Ishikawa (cell line): Measurements from ENCODE around the gene PTCD2.
A peak's percentile ranks its signal among the peaks of the same experiment; 100 is the strongest.

Source experiments
- CEBPB ChIP-seq: IDR thresholded peaks from 2 replicates; pipeline ENCODE4 v1.6.1; 2012
- CREB1 ChIP-seq: IDR thresholded peaks from 2 replicates; pipeline ENCODE4 v1.6.1; 2012; ENCODE audit warnings: low read depth
- EGR1 ChIP-seq: IDR thresholded peaks from 2 replicates; pipeline ENCODE4 v1.6.1; 2012
- EP300 ChIP-seq: IDR thresholded peaks from 2 replicates; pipeline ENCODE4 v1.6.1; 2012; ENCODE audit warnings: borderline replicate concordance
- NFIC ChIP-seq: IDR thresholded peaks from 2 replicates; pipeline ENCODE4 v1.6.1; 2012
- RAD21 ChIP-seq: IDR thresholded peaks from 2 replicates; pipeline ENCODE4 v1.6.1; 2012; ENCODE audit warnings: low read depth
- TCF12 ChIP-seq: IDR thresholded peaks from 2 replicates; pipeline ENCODE4 v1.6.1; 2012; ENCODE audit warnings: low read depth
- TEAD4 ChIP-seq: IDR thresholded peaks from 2 replicates; pipeline ENCODE4 v1.6.1; 2012
- YY1 ChIP-seq: IDR thresholded peaks from 2 replicates; pipeline ENCODE4 v1.6.1; 2012; ENCODE audit warnings: low read depth
- TF ChIP-seq, protein P1 (sequence below): IDR thresholded peaks from 2 replicates; pipeline ENCODE4 v1.6.1; 2012
- TF ChIP-seq, protein P2 (sequence below): IDR thresholded peaks from 2 replicates; pipeline ENCODE4 v1.6.1; 2012; ENCODE audit warnings: low read depth, mild to moderate bottlenecking
- TF ChIP-seq, protein P3 (sequence below): IDR thresholded peaks from 2 replicates; pipeline ENCODE4 v1.6.1; 2012

DNA sequence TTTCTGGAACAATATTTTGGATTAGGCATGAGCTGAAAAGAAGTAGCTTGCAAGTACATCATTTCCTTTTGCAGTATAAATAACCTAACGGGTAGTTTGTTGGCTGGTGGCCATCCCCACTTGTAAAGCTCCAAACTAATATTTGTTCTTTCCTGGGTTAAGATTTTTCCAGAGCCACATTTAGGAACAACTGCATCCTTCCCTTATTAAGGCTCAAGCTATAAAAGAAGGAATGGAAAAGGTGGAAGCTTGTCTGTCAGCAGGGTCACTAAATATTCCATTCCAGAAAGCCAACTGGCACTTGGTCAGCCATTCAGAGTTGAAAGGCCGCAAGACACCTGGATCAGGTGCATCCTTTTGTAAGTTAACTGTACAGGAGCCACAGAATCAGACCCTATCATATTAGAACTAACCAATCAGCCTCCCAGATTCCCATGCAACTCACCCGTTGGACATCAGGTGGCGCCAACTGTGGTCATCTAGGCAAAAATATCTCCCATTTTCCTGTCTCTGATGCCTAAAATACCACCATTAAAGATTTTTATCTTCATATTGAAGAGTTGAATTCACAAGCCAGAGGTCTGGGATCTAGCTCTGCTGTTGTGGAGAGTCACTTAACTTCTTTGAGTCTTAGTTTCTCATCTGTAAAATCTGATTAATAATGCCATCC is 82.9 kb downstream of the PTCD2 start:
- TF ChIP-seq, protein P1, sequence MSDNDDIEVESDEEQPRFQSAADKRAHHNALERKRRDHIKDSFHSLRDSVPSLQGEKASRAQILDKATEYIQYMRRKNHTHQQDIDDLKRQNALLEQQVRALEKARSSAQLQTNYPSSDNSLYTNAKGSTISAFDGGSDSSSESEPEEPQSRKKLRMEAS, result no peak
- TF ChIP-seq, protein P2, sequence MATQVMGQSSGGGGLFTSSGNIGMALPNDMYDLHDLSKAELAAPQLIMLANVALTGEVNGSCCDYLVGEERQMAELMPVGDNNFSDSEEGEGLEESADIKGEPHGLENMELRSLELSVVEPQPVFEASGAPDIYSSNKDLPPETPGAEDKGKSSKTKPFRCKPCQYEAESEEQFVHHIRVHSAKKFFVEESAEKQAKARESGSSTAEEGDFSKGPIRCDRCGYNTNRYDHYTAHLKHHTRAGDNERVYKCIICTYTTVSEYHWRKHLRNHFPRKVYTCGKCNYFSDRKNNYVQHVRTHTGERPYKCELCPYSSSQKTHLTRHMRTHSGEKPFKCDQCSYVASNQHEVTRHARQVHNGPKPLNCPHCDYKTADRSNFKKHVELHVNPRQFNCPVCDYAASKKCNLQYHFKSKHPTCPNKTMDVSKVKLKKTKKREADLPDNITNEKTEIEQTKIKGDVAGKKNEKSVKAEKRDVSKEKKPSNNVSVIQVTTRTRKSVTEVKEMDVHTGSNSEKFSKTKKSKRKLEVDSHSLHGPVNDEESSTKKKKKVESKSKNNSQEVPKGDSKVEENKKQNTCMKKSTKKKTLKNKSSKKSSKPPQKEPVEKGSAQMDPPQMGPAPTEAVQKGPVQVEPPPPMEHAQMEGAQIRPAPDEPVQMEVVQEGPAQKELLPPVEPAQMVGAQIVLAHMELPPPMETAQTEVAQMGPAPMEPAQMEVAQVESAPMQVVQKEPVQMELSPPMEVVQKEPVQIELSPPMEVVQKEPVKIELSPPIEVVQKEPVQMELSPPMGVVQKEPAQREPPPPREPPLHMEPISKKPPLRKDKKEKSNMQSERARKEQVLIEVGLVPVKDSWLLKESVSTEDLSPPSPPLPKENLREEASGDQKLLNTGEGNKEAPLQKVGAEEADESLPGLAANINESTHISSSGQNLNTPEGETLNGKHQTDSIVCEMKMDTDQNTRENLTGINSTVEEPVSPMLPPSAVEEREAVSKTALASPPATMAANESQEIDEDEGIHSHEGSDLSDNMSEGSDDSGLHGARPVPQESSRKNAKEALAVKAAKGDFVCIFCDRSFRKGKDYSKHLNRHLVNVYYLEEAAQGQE, result no peak
- no peak for TF ChIP-seq CEBPB
- TF ChIP-seq TCF12, result no peak
- TF ChIP-seq RAD21, result 0 out of 2 replicates have a peak, but pooled peaks have one; percentile 10
- no peak for TF ChIP-seq EGR1
- no peak for TF ChIP-seq YY1
- no peak for TF ChIP-seq NFIC
- TF ChIP-seq CREB1, result no peak
- TF ChIP-seq TEAD4, result no peak
- TF ChIP-seq EP300, result no peak
- TF ChIP-seq, protein P3, sequence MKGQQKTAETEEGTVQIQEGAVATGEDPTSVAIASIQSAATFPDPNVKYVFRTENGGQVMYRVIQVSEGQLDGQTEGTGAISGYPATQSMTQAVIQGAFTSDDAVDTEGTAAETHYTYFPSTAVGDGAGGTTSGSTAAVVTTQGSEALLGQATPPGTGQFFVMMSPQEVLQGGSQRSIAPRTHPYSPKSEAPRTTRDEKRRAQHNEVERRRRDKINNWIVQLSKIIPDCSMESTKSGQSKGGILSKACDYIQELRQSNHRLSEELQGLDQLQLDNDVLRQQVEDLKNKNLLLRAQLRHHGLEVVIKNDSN, result no peak
